IMR-90 (cell line): ENCODE data around the gene PLPP3.

ENCODE experiments used
- MXI1 ChIP-seq: IDR thresholded peaks from 2 replicates; pipeline ENCODE4 v1.6.1; 2012; ENCODE audit warnings: low read depth, mild to moderate bottlenecking, low read length, moderate library complexity, borderline replicate concordance
- TF ChIP-seq, protein P1 (sequence below): conservative IDR thresholded peaks from 2 replicates; pipeline ENCODE4 v1.5.1; 2012; ENCODE audit warnings: mild to moderate bottlenecking, low read depth, low read length, improper control_type of control experiment
- TF ChIP-seq, protein P2 (sequence below): fragments of 150-350 bp; IDR thresholded peaks from 2 replicates; pipeline ENCODE4 v1.6.1; 2016; ENCODE audit warnings: low read depth, mild to moderate bottlenecking, low read length, moderate library complexity, borderline replicate concordance

DNA sequence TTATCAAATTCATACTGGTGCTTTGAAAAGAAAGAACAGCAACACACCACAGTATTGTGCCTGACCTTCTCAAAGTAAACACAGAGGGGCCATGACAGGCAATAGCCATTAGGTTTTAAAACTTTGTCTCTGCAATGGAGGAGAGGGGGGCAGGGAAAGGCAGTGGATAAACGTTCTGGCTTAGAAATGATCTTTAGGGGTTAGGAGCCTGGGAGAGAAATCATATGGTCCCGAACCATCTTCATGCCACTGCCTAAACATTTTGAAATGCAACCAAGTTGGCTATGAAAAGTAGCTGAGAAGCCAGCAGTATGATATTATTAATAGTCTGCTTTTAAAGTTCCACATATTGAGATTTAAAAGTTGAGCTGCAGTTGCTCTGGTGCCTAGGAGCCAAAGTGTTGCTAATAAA is 39.8 kb downstream of the PLPP3 start:
- TF ChIP-seq, protein P1, sequence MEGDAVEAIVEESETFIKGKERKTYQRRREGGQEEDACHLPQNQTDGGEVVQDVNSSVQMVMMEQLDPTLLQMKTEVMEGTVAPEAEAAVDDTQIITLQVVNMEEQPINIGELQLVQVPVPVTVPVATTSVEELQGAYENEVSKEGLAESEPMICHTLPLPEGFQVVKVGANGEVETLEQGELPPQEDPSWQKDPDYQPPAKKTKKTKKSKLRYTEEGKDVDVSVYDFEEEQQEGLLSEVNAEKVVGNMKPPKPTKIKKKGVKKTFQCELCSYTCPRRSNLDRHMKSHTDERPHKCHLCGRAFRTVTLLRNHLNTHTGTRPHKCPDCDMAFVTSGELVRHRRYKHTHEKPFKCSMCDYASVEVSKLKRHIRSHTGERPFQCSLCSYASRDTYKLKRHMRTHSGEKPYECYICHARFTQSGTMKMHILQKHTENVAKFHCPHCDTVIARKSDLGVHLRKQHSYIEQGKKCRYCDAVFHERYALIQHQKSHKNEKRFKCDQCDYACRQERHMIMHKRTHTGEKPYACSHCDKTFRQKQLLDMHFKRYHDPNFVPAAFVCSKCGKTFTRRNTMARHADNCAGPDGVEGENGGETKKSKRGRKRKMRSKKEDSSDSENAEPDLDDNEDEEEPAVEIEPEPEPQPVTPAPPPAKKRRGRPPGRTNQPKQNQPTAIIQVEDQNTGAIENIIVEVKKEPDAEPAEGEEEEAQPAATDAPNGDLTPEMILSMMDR = no peak
- TF ChIP-seq, protein P2, sequence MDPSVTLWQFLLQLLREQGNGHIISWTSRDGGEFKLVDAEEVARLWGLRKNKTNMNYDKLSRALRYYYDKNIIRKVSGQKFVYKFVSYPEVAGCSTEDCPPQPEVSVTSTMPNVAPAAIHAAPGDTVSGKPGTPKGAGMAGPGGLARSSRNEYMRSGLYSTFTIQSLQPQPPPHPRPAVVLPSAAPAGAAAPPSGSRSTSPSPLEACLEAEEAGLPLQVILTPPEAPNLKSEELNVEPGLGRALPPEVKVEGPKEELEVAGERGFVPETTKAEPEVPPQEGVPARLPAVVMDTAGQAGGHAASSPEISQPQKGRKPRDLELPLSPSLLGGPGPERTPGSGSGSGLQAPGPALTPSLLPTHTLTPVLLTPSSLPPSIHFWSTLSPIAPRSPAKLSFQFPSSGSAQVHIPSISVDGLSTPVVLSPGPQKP = no peak
- no peak for TF ChIP-seq MXI1
